HG02938 (cell line): Measurements from ENCODE around the gene KRT33B.

Experiments
- ATAC-seq: cut with Tn5 transposase; IDR thresholded peaks from one replicate; pipeline ENCODE4 v1.9.1; 2021; ENCODE audit warnings: mild to moderate bottlenecking, moderate library complexity; ENCODE audit not compliant: unreplicated experiment

KRT33B gene

DNA sequence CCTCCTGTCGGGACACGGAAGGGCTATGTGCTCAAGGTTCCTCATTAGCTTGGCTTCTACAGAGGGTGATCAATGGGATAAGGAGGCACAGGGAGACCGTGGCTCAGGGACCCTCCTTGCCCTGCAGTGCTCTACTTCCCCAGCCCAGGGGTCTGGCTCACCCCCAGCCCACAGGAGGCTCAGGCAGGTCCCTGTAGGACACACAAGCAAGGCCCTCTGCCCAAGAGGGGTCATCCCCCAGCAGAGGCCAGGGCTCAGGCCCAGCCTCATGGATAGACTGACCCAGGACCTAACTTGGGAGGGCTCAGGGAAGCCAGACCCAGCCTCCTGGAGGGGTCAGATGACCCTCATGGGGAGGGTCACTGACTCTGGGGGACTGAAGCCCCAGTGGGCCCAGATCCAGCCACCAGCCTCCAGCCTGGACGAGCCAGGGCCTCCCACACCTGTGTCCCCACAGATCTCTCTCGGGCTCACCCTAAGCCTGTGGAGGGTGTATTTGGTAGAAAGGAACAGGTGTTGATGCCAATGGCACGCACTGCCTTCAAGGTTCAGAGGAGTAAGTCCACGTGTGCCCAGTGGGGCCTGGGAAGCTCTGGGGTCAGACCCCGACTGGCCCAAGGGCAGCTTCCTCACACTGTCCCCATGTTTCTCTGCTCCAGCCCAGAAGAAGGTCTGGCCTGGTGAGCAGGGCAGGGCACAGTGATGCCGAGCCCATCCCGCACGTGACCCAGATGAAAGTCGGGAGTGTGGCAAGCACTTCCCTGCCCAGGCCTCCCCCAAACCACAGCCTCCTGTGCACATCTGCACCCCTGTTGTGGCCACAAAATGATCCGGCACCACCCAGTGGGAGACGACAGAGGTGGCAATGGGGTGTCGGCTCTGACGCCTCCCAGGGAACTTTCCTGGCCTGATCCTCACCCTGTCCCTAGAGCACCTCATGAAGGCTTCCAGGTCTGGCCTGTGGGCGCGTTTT is 43.2 kb downstream of the KRT33B start:
- ATAC-seq, result no peak

DNA sequence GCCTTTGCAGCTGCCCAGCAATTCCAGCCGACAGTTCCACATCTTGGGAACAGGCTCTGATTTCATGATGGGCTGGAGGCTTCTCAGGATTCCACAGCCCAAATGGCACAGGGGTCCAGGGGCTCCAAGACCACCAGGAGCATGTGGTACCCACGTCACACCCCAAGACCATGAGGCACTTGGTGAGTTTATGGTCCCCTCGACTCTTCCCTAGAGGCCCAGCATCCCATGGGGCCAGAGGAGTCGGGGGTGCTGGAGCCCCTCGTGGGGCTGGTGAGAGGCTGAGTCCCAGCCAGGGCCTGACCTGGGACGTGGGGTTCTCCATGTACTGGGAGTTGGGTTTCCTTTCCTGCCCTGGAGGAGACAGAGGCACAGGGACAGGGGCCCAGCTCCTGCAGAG is 44.0 kb downstream of the KRT33B start:
- no peak for ATAC-seq

DNA sequence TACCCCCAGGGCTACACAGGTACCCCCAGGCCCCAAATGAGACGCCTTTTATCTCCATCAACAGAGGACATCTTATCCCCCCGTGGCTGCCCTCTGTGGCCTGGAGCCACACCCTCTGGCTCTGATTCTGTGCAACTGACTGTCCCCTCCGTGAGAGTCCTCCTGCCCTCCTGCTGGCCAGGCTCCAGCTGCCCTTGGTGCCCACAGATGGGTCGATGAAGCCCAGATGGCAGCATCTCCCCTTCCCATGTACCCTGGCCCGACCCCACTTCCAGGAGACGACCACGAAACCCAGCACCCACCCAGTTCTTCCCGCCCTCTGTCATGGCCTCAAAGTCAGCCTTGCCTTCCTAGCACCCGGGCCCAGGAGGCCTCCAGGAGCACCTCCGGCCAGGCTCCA is 44.5 kb downstream of the KRT33B start:
- ATAC-seq, result no peak

DNA sequence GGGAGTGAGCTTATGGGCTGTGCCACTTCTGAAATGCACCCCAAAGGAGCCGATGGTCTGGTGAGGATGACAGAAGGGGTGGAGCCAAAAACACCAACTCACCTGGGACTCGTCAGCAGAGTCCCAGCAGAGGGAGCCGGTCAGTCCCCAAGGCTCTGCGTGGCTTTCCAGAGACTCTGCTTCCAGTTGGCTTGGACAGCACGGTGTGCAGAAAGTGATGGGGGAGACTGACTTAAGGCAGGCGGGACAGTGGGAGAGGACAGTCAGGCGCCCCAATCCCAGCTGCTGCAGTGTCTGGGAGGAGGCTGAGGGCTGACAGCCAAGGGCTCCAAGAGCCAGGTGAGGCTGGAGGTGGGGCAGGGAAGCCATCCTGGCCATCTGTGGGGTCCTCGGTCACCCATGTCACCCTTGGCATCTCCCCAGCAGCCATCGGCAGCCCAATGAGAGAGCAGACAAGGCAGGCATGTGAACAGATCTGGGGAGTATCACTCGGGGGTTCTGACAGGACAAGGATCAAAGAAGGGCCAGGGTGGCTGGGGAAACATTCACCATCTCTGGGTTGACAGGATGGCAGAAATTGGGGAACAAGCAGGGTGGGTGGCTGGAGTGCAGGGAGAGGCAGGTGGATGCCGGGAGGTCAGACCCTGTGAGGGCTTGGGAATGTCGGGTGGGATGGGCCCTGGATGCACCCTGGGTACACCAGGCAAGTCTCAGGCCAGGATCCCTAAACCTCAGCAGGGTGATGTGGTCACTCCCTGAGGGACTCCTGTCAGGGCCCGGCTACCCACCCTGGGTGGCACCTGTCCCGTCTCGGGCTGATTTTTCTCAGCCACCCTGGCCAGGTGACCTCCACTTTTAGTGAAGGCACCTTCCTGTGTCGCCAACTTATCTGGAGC is 45.2 kb downstream of the KRT33B start:
- no peak for ATAC-seq

DNA sequence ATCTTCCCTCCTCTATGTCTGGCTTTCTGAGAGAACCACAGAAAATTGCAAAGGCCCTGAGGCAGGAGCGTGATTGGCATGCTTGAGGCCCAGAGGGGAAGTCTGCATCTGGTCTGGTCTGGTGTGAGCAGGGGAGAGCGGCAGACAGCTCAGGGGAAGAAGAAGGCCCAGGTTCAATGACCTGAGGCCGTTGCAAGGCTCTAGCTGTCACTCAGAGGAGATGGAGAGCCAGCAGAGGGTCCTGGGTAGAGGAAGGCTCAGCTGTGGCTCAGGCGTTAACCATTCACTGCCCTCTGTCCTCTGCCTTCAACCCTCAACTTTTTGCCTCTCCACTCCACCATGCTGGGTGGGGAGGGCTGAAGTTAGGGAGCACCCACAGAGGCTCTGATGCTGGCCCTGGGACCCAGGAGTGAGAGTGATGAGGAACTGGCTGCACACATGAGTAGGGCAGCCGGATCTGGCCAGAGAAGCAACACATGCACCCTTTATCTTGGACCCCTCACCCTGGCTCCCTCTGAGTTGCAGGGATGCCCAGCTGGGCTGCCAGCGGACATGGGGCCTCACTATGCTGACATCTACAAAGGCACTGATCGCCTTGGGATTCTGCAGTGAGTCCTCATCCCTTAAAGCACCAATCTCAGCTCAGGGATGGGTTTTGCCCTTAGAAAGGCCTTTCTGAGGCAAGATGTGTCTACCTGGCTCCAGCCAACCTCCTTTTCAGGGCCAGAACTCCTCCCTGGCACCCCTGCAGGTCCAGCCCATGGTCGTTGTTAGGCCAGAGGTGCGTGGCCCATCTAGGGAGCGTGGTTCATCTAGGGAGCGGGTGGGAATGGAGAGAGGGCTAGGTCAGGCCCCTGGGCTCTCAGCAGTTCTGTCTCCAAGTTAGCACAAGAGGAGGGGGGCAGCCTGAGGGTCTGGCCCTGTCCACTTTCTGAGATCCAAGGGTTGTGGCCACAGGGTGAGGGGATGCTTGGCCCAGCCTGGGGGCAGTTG is 46.4 kb downstream of the KRT33B start:
- no peak for ATAC-seq

DNA sequence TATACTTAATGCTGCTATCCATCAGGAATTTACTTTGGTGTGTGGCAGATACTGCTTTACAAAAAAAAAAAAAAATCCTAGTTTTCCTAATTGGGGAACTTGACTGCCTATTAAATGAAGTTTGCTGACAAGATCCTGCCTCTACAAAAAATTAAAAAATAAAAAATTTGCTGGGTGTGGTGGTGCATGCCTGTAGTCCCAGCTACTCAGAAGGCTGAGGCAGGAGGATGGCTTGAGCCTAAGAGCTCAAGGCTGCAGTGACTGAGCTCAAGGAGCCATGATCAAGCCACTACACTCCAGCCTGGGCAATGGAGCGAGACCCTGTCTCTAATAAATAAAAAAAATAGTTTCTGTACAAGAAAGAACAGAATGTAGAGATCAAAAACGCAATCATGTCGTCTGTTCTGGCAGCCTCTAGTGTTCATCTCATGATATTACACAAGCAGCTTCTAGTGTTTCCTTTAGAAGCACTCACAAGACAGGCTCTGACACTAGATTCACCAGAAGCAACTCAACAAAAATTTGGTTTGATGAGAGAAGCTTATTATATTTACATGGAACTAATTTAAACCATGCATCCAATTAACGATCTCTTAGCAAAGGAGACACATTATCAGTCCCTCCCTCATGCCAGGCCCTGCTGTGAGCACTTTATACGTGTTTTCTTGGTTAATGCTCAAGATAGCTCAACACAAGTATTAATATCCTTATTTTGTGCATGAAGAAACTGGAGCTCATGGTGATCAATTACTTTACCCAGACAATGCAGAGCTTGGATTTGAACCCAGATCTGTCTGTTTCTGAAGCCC is 47.3 kb downstream of the KRT33B start:
- no peak for ATAC-seq

DNA sequence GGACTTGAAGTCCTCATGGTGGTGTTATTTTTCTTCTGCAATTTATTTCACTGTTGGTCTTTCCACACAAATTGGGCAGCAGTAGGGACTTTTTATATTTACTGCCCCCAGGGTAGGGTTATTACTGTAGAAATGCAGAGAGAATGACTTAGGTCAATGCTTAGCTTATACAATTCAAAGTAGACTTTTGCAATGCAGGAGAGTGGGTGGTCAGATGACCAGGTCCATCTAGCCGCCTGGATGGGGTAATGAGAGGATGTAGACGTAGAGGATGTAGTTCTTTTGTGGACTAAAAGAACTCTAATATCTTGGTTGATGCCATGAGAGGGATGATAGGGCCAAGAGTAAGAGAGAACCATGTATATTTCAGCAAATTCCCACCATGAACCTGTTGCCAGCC is 51.4 kb downstream of the KRT33B start:
- no peak for ATAC-seq

DNA sequence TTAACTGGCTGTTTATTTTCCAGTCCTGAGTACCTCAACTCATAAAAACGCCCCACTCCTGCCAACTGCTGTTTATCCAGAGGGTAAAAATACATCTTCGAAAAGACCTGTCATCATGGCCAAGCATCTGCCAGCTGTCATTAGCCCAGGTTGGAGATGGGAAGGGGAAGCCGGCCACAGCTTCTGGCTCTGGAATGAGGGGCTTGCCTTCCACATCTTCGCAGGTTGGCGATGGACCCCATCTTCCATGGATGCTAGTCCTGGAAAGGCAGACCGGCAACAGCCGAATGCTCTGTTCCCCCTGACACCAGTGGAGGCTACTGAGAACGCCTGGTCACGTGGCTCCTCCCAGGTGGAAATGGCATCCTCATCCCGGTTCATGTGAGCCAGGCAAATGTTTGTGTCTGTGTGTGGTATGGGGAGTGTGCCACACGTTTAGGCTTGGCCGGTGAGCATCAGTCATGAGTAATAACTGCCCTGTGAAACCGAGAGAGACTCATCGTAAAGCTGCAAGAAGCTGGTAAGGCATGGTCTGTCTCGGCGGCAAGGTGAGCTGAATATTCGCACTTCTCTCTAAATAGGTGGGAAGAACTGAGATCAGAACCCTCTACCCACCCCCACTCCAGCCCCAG is 53.7 kb downstream of the KRT33B start:
- ATAC-seq, result no peak

DNA sequence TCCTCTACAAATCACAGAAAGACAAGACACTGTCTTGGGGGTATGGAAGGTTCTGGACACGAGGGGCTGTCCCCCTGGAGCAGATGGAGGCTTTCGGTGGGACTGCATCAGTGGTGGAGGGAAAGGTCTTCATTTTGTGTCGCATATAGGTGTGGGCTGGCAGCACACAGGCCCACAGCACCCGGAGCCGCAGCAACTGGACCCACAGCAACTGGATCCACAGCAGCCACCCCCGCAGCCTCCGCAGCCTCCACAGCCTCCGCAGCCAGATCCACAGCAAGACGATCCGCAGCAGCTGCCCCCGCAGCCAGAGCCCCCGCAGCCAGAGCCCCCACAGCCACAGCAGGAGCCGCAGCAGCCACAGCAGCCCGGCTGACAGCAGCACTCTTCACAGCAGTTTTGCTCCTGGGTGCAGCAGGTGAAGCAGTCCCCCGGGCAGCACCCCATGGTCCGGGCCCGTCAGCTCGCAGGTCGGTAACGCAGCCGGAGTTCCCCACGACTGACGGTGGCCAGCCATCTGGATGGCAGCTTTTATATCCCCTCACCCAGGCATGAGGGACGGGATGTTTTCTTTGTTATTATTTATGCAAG is 54.3 kb downstream of the KRT33B start, which contains the start of gene KRTAP17-1:
Gene KRTAP17-1 (minus strand): TSS at position 507 of the 591 bp plus-strand sequence. CDS start 60 bp downstream, at position 447.
- ATAC-seq, result no peak
